B cell (primary cell): Measurements from ENCODE around the gene MYL6B.

Experiments used
- CTCF ChIP-seq: fragments of 200-600 bp; IDR thresholded peaks from one replicate; pipeline ENCODE4 v1.8.0; 2022; ENCODE audit warnings: antibody characterized with exemption, mild to moderate bottlenecking
- EZH2 ChIP-seq: IDR thresholded peaks from 2 replicates; pipeline ENCODE4 v1.6.1; 2012; ENCODE audit warnings: borderline replicate concordance, low read depth, mild to moderate bottlenecking, moderate library complexity, low read length; ENCODE audit not compliant: insufficient read depth, poor library complexity, severe bottlenecking

DNA sequence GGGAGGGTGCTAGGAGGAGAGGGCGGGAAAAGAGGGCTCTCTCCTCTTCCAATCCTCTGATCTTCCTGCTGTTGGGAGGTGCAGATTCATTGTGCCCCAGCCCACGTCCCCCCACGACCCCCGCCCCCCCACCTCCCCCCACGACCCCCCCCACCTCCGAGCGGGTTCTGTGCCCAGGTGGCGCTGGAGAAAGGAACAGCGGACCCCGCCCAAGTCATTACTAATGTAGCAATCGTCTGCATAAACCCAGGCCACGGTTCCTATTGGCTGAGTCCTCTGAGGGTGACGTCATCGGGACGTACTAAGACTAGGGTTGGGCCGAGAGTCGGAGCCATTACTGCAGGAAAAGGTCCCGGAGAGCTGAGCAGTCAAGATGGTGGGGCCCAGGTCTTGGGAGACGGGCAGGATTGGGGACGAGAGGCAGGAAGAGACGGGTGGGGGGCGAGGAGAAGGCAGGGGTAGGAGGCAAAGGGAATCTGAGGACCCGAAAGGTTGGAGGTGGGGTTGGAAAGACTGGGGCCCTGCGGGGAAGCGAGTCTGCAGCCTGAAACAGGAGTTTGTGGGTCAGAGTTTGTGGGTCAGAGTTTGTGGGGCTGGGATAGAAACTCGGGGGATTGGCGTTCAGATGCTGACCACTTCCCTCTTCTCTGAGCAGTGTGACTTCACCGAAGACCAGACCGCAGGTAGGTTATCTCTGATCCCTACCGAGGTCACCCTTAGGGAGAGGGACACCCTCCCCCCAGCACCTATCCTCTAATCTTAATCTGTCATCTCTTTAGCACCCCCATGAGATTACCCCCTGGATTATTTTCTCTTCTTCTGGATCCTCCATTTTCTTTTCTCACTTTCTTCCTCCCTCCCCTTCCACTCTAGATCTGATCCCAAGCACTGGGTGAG is 5.9 kb downstream of the MYL6B start, which contains the start of gene MYL6:
- TF ChIP-seq CTCF (no peak), EZH2 (no peak)
